K562 (cell line): ENCODE data around the gene HEXIM2. TPM values are rescaled to one million over a fixed set of nuclear protein-coding genes. Genes with fewer than 3 reads are reported as not detected.

Experiments
- CTCFL ChIP-seq: IDR thresholded peaks from 2 replicates; pipeline ENCODE4 v1.6.1; 2011; ENCODE audit warnings: borderline replicate concordance, low read depth, mild to moderate bottlenecking, moderate library complexity, low read length; ENCODE audit not compliant: insufficient read depth, poor library complexity, severe bottlenecking
- polyA plus RNA-seq, 8 experiments: library from polyadenylated mRNA; depleted of rRNA in 4 of 8; stranded (reverse) in 5 of 8; unstranded in 3 of 8; fragments of >200 nt; fragmentation: Nextera tagmentation in 2 of 8; fragmentation: Illumina TruSeq in 1 of 8; extraction: Ambion mirVana in 2 of 8; extraction: Trizol in 1 of 8; gene quantifications; 2 replicates each; pipeline versions ENCODE4 v1.2.1 to v1.2.3, GENCODE V29; 2011 to 2014; ENCODE audit warnings: inconsistent platforms in 1 of 8, missing spikeins in 1 of 8
- total RNA-seq, 7 experiments: library from RNA; depleted of rRNA in 6 of 7; stranded (reverse); fragments of >200 nt in 6 of 7; fragmentation: Illumina TruSeq in 2 of 7; extraction: Trizol in 2 of 7; gene quantifications; 2 replicates each; pipeline versions ENCODE4 v1.2.1 to v1.2.3, GENCODE V29; 2011 to 2021; ENCODE audit warnings: low replicate concordance in 1 of 7
- TF ChIP-seq, protein P1 (sequence below): fragments of 200-600 bp; sonication (generic); IDR thresholded peaks from one replicate; pipeline ENCODE4 v1.6.1; 2012; ENCODE audit warnings: mild to moderate bottlenecking, low read depth, low read length, inconsistent platforms

The HEXIM2 gene
- total and polyA plus RNA-seq, 9 of the 15 experiments (the other 6 are each of a cell fraction or from before 2014, with no cell fraction given) = 0.69 to 3.4 (median 1.1) TPM; not detected in 2

DNA sequence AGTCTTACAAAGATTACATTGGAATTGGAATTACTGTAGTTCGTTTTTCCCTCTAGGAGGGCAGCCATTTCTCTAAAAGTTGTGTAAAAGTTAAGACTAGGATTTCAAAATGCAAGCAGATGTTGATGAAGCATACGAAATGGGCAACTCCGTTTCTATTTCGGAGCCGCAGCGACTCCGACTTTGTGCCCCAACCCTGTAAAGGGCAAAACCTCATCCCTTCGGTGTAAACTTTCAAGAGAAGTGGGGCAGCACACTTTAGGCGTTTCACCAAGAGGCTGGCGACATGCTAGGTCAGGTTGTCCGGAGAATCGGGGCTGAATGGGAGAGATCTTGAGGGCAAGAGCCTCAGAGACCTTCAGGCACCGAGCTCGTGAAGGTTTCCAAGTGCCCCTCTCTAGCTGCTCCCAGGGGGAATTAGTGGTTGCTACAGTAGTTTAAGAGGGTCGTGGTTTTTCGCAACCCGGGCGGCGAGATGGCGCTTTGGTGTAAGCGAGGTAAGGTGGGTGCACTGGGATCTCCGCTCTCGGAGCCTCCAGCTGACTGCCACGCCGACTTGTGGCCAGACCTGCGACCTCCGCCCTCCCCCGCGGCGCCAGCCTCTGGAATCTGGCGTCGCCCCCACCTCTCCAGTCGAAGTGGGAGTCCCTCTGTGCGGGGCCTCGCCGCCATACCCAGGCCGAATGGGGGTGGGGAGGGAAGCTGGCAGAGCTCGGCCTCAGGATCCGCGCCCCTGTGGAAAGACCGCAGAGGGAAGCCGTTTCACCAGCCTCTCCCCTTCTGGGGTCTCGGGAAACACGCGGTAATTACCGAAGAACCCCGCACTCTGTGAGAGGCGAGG lies 1.0 kb upstream of the HEXIM2 start (continued):
- TF ChIP-seq, protein P1, sequence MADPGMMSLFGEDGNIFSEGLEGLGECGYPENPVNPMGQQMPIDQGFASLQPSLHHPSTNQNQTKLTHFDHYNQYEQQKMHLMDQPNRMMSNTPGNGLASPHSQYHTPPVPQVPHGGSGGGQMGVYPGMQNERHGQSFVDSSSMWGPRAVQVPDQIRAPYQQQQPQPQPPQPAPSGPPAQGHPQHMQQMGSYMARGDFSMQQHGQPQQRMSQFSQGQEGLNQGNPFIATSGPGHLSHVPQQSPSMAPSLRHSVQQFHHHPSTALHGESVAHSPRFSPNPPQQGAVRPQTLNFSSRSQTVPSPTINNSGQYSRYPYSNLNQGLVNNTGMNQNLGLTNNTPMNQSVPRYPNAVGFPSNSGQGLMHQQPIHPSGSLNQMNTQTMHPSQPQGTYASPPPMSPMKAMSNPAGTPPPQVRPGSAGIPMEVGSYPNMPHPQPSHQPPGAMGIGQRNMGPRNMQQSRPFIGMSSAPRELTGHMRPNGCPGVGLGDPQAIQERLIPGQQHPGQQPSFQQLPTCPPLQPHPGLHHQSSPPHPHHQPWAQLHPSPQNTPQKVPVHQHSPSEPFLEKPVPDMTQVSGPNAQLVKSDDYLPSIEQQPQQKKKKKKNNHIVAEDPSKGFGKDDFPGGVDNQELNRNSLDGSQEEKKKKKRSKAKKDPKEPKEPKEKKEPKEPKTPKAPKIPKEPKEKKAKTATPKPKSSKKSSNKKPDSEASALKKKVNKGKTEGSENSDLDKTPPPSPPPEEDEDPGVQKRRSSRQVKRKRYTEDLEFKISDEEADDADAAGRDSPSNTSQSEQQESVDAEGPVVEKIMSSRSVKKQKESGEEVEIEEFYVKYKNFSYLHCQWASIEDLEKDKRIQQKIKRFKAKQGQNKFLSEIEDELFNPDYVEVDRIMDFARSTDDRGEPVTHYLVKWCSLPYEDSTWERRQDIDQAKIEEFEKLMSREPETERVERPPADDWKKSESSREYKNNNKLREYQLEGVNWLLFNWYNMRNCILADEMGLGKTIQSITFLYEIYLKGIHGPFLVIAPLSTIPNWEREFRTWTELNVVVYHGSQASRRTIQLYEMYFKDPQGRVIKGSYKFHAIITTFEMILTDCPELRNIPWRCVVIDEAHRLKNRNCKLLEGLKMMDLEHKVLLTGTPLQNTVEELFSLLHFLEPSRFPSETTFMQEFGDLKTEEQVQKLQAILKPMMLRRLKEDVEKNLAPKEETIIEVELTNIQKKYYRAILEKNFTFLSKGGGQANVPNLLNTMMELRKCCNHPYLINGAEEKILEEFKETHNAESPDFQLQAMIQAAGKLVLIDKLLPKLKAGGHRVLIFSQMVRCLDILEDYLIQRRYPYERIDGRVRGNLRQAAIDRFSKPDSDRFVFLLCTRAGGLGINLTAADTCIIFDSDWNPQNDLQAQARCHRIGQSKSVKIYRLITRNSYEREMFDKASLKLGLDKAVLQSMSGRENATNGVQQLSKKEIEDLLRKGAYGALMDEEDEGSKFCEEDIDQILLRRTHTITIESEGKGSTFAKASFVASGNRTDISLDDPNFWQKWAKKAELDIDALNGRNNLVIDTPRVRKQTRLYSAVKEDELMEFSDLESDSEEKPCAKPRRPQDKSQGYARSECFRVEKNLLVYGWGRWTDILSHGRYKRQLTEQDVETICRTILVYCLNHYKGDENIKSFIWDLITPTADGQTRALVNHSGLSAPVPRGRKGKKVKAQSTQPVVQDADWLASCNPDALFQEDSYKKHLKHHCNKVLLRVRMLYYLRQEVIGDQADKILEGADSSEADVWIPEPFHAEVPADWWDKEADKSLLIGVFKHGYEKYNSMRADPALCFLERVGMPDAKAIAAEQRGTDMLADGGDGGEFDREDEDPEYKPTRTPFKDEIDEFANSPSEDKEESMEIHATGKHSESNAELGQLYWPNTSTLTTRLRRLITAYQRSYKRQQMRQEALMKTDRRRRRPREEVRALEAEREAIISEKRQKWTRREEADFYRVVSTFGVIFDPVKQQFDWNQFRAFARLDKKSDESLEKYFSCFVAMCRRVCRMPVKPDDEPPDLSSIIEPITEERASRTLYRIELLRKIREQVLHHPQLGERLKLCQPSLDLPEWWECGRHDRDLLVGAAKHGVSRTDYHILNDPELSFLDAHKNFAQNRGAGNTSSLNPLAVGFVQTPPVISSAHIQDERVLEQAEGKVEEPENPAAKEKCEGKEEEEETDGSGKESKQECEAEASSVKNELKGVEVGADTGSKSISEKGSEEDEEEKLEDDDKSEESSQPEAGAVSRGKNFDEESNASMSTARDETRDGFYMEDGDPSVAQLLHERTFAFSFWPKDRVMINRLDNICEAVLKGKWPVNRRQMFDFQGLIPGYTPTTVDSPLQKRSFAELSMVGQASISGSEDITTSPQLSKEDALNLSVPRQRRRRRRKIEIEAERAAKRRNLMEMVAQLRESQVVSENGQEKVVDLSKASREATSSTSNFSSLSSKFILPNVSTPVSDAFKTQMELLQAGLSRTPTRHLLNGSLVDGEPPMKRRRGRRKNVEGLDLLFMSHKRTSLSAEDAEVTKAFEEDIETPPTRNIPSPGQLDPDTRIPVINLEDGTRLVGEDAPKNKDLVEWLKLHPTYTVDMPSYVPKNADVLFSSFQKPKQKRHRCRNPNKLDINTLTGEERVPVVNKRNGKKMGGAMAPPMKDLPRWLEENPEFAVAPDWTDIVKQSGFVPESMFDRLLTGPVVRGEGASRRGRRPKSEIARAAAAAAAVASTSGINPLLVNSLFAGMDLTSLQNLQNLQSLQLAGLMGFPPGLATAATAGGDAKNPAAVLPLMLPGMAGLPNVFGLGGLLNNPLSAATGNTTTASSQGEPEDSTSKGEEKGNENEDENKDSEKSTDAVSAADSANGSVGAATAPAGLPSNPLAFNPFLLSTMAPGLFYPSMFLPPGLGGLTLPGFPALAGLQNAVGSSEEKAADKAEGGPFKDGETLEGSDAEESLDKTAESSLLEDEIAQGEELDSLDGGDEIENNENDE = no peak
- TF ChIP-seq CTCFL = peak; percentile 18
